ENCODE data around the gene DOCK2. TPM values are rescaled to one million over a fixed set of nuclear protein-coding genes. Genes with fewer than 3 reads are reported as not detected.

Gene DOCK2
- polyA plus RNA-seq, 1 of the 3 experiments (the other 2 are of a cell fraction): 3.8 TPM

DNA sequence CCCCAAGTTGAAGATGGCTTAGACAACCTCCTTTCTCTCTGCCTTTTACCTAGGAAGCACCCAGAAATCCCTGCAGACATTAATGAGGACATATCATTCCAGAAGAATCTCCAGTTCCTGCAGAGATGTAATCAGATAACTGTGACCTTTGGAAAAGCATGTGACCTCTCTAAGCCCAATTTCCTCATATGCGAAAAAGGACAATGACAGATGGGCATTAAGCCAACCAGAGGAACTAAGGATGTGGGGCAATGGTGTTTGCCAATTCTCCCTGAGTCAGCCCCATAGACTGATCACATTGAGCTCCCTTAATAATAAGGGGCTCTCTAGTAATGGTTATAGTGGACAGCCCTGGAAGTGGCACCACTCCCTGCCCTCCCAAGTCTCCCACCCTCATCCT, 458.6 kb downstream of the DOCK2 start:
- Histone ChIP-seq H3K79me2 (ENCODE audit: insufficient read depth) (no peaks in the 10 kb centered on the region), H3K9me3 (no peaks in the 10 kb centered on the region), H3K9me2 (no peaks in the 10 kb centered on the region), H3K4me3 (ENCODE audit: low read depth in 2 of 2, low read length in 1 of 2) (no peak overlapping the region), H3K4me2 (no peak overlapping the region), H4K20me1 (ENCODE audit: insufficient read depth) (no peaks in the 10 kb centered on the region), H2AFZ (ENCODE audit: low read depth) (no peak overlapping the region), H3K36me3 (replicated peaks in 1 of 2; ENCODE audit: control insufficient read depth in 1 of 2, insufficient read depth in 2 of 2, low read length in 1 of 2) (no peaks in the 10 kb centered on the region), H3K9ac (no peak overlapping the region), H3K4me1 (ENCODE audit: control insufficient read depth in 1 of 2, insufficient read depth in 2 of 2, low read depth in 1 of 2, low read length in 1 of 2) (peaks cover 0 to 2% of the 10 kb centered on the region in 2 experiments; a peak in 1 of 4 replicates), H3K27me3 (ENCODE audit: insufficient read depth) (no peaks in the 10 kb centered on the region; the same call in 1 of the 2 replicates), H3F3A (replicated peaks; ENCODE audit: insufficient read depth) (no peaks in the 10 kb centered on the region), H3K27ac (ENCODE audit: low read depth in 2 of 2, low read length in 1 of 2) (no peak overlapping the region)
- DNase-seq: no peak
- TF ChIP-seq JUND (IDR thresholded peaks at IDR 0.05): no peak
- no peak for TF ChIP-seq FOXJ3 (CRISPR knock-in tag; IDR thresholded peaks at IDR 0.05)
- TF ChIP-seq TEAD4 (IDR thresholded peaks at IDR 0.05; ENCODE audit: borderline replicate concordance, insufficient read depth): no peak
- no peak for TF ChIP-seq EP300 (IDR thresholded peaks at IDR 0.05; ENCODE audit: borderline replicate concordance in 1 of 2, low read depth in 1 of 2, low read length in 1 of 2)
- TF ChIP-seq POLR2AphosphoS5 (IDR thresholded peaks at IDR 0.05; ENCODE audit: low read depth, low read length): no peak
- TF ChIP-seq, protein P1, sequence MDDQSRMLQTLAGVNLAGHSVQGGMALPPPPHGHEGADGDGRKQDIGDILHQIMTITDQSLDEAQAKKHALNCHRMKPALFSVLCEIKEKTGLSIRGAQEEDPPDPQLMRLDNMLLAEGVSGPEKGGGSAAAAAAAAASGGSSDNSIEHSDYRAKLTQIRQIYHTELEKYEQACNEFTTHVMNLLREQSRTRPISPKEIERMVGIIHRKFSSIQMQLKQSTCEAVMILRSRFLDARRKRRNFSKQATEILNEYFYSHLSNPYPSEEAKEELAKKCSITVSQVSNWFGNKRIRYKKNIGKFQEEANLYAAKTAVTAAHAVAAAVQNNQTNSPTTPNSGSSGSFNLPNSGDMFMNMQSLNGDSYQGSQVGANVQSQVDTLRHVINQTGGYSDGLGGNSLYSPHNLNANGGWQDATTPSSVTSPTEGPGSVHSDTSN (IDR thresholded peaks at IDR 0.05): no peak
- no peak for TF ChIP-seq SIN3A (IDR thresholded peaks at IDR 0.05; ENCODE audit: borderline replicate concordance, low read depth, low read length)
- no peak for TF ChIP-seq NFIC (IDR thresholded peaks at IDR 0.05; ENCODE audit: borderline replicate concordance)
- no peak for TF ChIP-seq TCF12 (IDR thresholded peaks at IDR 0.05)
- no peak for TF ChIP-seq MXI1 (IDR thresholded peaks at IDR 0.05; ENCODE audit: low read depth, low read length)
- TF ChIP-seq, protein P2, sequence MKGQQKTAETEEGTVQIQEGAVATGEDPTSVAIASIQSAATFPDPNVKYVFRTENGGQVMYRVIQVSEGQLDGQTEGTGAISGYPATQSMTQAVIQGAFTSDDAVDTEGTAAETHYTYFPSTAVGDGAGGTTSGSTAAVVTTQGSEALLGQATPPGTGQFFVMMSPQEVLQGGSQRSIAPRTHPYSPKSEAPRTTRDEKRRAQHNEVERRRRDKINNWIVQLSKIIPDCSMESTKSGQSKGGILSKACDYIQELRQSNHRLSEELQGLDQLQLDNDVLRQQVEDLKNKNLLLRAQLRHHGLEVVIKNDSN (IDR thresholded peaks at IDR 0.05; ENCODE audit: borderline replicate concordance, low read depth): no peak
- no peak for TF ChIP-seq SMC3 (IDR thresholded peaks at IDR 0.05; ENCODE audit: low read depth, low read length)
- no peak for TF ChIP-seq FOSL2 (IDR thresholded peaks at IDR 0.05; ENCODE audit: borderline replicate concordance, low read depth)
- TF ChIP-seq TAF1 (IDR thresholded peaks at IDR 0.05; ENCODE audit: borderline replicate concordance, low read depth, low read length): no peak
- TF ChIP-seq, protein P3, sequence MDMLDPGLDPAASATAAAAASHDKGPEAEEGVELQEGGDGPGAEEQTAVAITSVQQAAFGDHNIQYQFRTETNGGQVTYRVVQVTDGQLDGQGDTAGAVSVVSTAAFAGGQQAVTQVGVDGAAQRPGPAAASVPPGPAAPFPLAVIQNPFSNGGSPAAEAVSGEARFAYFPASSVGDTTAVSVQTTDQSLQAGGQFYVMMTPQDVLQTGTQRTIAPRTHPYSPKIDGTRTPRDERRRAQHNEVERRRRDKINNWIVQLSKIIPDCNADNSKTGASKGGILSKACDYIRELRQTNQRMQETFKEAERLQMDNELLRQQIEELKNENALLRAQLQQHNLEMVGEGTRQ (IDR thresholded peaks at IDR 0.05; ENCODE audit: borderline replicate concordance, low read depth, low read length): no peak
- TF ChIP-seq, protein P4, sequence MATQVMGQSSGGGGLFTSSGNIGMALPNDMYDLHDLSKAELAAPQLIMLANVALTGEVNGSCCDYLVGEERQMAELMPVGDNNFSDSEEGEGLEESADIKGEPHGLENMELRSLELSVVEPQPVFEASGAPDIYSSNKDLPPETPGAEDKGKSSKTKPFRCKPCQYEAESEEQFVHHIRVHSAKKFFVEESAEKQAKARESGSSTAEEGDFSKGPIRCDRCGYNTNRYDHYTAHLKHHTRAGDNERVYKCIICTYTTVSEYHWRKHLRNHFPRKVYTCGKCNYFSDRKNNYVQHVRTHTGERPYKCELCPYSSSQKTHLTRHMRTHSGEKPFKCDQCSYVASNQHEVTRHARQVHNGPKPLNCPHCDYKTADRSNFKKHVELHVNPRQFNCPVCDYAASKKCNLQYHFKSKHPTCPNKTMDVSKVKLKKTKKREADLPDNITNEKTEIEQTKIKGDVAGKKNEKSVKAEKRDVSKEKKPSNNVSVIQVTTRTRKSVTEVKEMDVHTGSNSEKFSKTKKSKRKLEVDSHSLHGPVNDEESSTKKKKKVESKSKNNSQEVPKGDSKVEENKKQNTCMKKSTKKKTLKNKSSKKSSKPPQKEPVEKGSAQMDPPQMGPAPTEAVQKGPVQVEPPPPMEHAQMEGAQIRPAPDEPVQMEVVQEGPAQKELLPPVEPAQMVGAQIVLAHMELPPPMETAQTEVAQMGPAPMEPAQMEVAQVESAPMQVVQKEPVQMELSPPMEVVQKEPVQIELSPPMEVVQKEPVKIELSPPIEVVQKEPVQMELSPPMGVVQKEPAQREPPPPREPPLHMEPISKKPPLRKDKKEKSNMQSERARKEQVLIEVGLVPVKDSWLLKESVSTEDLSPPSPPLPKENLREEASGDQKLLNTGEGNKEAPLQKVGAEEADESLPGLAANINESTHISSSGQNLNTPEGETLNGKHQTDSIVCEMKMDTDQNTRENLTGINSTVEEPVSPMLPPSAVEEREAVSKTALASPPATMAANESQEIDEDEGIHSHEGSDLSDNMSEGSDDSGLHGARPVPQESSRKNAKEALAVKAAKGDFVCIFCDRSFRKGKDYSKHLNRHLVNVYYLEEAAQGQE (IDR thresholded peaks at IDR 0.05; ENCODE audit: low read depth, low read length): no peak
- POLR2A ChIA-PET: no interaction called here
- CTCF ChIA-PET: interaction anchor here (0.8 to 5.1 kb wide), 2 partner anchors 88 to 130 kb away, joined by 3 to 34 read pairs; no protein-coding TSS in a partner anchor
- 32% methylated on average over 1 of the region's 1 CpG for WGBS (ENCODE audit: low lambda C conversion rate)

All from SK-N-SH (cell line).